SHP77 treated with DMSO at 0.1 percent for 48 hours (cell line): ENCODE measurements around the gene LRRC25.
A peak's percentile ranks its signal among the peaks of the same experiment; 100 is the strongest.

Experiments used
- DNase-seq: peaks from one replicate; lab custom pipeline; 2025; lab: John Stamatoyannopoulos, UW

Gene LRRC25

GRCh38 chr19:18397242-18398202 is at the start of gene LRRC25:
Gene LRRC25 (minus strand): TSS chr19:18397622. CDS start chr19:18396963, 659 bp downstream.
- no peak for DNase-seq

GRCh38 chr19:18446811-18447359 is 49.5 kb upstream of the LRRC25 start:
- no peak for DNase-seq

GRCh38 chr19:18446145-18446810 is 48.9 kb upstream of the LRRC25 start:
- DNase-seq = no peak

GRCh38 chr19:18445262-18445948 is 48.0 kb upstream of the LRRC25 start:
- no peak for DNase-seq

DNA sequence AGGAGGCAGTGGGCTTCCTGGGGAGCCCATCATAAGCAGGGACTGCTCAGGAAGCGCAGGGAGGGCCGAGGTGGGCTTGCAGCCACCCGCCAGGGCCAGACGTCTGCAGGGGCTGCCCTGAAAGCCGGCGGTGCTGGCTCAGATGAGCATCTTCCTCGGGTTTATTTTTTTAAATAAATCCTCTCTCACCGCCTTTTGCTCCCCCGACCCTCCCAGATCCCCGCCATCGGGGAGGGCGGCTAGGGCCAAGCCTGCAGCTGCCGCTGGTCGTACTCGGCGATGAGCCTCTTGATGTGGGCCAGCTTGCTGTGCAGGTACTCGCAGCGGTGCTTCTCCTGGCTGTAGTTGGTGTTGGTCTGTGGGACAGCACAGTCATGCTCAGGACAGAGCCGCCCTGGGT is 47.1 kb upstream of the LRRC25 start:
- no peak for DNase-seq

GRCh38 chr19:18443831-18444230 is 46.4 kb upstream of the LRRC25 start:
- DNase-seq = no peak

DNA sequence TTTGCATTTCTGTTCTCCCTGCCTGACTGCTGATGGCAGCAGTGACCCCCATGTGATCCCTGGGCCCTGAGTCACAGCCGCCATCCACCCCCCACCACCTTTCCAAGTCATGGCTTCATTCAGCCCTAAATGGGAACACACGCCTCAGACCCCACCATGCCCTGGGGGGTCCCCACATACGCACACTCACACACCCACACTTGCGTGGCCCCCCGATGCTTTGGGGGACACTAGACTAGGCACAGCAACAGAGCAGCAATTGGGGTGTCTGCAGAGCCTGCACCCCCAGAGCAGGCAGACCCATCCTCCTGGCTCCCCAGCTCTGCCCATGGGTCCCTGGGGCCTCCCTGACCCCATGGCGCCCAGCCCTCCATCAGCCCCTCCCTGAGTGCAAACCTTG is 46.0 kb upstream of the LRRC25 start:
- DNase-seq = no peak

DNA sequence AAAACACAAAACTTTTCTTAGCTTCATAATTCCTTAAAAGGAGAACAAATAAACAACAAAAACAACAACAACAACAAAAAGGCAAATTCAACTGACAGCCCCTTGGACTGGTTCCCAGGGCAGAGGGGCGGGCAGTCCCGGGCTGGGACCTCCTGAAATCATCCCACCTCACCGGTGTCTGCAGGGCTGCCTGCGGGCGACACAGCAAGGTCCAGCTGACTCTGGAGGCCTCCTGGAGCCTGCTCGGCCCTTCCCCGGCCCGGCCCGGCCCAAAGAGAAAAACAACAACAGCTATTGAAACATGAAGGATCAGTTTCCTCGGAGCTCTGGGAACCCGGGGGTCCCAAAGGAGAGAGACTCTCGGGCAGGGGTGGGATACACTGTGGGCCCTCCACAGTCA is 45.5 kb upstream of the LRRC25 start:
- DNase-seq = no peak

GRCh38 chr19:18441804-18442788 is 44.7 kb upstream of the LRRC25 start:
- DNase-seq = no peak

- DNase-seq = no peak
Observed at GRCh38 chr19:18440936-18441803, 43.7 kb upstream of the LRRC25 start.

- no peak for DNase-seq
Observed at GRCh38 chr19:18440415-18440877, 43.0 kb upstream of the LRRC25 start.

- DNase-seq = no peak
Observed at GRCh38 chr19:18439910-18440237, 42.5 kb upstream of the LRRC25 start.

DNA sequence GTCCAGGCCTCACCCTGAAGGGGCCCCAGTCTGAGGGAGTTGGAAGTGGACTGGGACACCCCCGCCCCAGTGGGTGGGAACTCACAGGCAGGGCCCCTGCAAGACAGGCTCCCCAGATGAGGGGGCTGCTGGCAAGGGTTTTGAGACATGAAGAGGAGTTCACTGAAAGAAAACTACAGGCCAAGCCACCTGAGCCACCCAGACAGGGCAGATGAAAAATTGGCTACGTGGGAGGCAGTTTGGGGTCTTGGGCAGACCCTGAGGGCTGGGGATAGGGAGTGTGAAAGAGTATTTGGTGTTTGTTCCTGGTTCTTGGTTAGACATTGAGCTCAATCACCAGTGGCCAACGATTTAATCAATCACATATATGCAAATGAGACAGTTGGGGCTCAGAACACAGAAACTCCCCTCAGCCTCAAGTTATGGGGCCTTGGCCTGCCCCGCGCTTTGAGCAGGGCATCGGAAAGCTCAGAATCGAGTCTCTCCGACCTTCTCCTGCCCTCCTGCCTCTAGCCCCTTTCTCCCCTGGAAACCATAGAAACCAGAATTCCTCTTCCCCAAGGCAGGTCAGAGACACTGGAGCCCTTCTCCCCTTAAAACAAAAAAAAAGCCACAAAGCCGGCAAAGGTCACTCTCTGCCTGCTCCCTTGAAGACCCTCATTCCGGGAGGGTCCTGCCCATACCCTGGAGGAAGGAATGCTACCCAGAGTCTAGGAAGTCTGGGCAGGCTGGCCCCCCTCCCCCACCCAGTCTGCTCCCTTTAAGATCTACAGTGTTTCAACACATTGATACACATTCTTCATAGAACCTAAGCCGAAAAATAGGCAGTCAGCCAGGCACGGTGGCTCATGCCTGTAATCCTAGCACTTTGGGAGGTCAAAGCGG is 41.8 kb upstream of the LRRC25 start:
- no peak for DNase-seq

DNA sequence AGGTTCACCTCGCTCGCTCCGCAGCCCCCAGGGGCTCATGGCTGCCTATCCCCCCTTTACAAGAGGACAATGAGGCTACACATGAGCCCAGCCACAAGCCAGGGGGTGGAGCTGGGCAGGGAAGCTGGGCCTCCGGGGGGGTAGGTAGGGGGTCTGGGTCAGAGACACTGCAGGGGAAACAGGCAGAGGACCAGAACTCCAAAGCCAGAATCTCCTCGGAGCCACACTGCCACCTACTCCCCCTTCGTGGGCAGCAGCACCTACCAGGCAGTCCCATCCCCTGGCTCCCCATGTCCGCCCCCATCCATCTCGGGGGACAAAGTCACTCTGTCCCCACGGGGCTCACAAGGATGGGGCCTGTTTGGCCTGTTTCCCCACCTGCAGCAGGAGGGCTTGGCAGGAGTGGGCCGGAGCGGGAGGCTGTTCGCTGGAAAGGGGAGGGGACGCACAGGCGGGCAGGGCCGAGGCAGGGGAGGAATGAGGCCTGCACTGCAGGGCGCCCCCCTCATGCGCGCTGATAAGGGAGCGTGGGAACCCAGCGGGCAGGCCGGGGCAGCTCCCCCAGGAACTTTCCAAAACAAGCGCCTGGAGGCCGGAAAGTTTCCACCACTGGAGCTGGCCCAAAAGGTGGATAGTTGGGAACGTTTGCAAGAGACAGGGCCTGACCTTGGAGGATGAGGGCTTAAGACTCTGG is 41.1 kb upstream of the LRRC25 start:
- no peak for DNase-seq

GRCh38 chr19:18437491-18438330 is 40.3 kb upstream of the LRRC25 start, which contains the start of gene ISYNA1:
Gene ISYNA1 (minus strand): TSS chr19:18438133. CDS start chr19:18437979, 154 bp downstream.
- DNase-seq = peak; percentile 23

- DNase-seq = peak; percentile 26
Observed at GRCh38 chr19:18436671-18437490, 39.5 kb upstream of the LRRC25 start.
